Spleen (tissue), 11 donors: ENCODE data around the gene MRC2. TPM values are rescaled to one million over a fixed set of nuclear protein-coding genes. Genes with fewer than 3 reads are reported as not detected.

Experiments used
- DNase-seq: peaks from one replicate; pipeline ENCODE4 v3.0.0-alpha.2; 2020
- H3K27ac ChIP-seq, 8 donors: fragments of 200-600 bp; sonication (generic) in 7 of 8; 1 replicate in 4 of 8; 2 replicates in 4 of 8; pipeline versions ENCODE4 v1.5.0 to v1.8.0; 2016 to 2021; ENCODE audit warnings: inconsistent platforms in 4 of 8, mild to moderate bottlenecking in 4 of 8, moderate library complexity in 1 of 8
- H3K27me3 ChIP-seq, 7 donors: fragments of 200-600 bp; sonication (generic) in 6 of 7; replicated peaks in 1 of 7; 1 replicate in 4 of 7; 2 replicates in 3 of 7; pipeline versions ENCODE4 v1.5.0 to v1.8.0; 2016 to 2021; ENCODE audit warnings: inconsistent platforms in 3 of 7, mild to moderate bottlenecking in 1 of 7
- H3K36me3 ChIP-seq, 6 donors: fragments of 200-600 bp; sonication (generic) in 5 of 6; 1 replicate in 4 of 6; 2 replicates in 2 of 6; pipeline versions ENCODE4 v1.5.0 to v1.8.0; 2016 to 2021; ENCODE audit warnings: inconsistent platforms in 2 of 6
- H3K4me1 ChIP-seq, 6 donors: fragments of 200-600 bp; sonication (generic) in 5 of 6; 1 replicate in 3 of 6; 2 replicates in 3 of 6; pipeline versions ENCODE4 v1.5.0 to v1.8.0; 2016 to 2021; ENCODE audit warnings: inconsistent platforms in 3 of 6
- H3K4me3 ChIP-seq, 8 donors: fragments of 200-600 bp; sonication (generic) in 7 of 8; 1 replicate in 4 of 8; 2 replicates in 4 of 8; pipeline versions ENCODE4 v1.5.0 to v1.8.0; 2016 to 2021; ENCODE audit warnings: inconsistent platforms in 4 of 8, mild to moderate bottlenecking in 4 of 8, moderate library complexity in 2 of 8
- H3K9me3 ChIP-seq, 8 donors: fragments of 200-600 bp; sonication (generic) in 7 of 8; 1 replicate in 4 of 8; 2 replicates in 4 of 8; pipeline versions ENCODE4 v1.5.0 to v1.8.0; 2016 to 2021; ENCODE audit warnings: inconsistent platforms in 4 of 8
- POLR2A ChIP-seq, 3 donors: fragments of 450-650 bp; IDR thresholded peaks; one replicate each; pipeline ENCODE4 v1.5.1; 2017; ENCODE audit warnings: antibody characterized with exemption in 3 of 3, mild to moderate bottlenecking in 1 of 3
- POLR2AphosphoS5 ChIP-seq, 3 donors: sonication (generic); formaldehyde crosslinking; IDR thresholded peaks; one replicate each; pipeline ENCODE4 v1.5.1; 2017; ENCODE audit warnings: antibody characterized with exemption in 3 of 3
- WGBS, 5 donors: extraction: QIAGEN DNeasy Blood & Tissue Kit in 3 of 5; methylation state at CpG; one replicate each; pipeline versions ENCODE4 v1.1.5 to v1.1.7; 2013 to 2018; 5-methylcytosine and 5-hydroxymethylcytosine counted together
- intact Hi-C: fragments of 100-400 bp; cut with DNase I; formaldehyde crosslinking; loops from one replicate; pipeline ENCODE4 v1.15.0; 2023; ENCODE audit warnings: low total_unique reads
- polyA plus RNA-seq, 3 donors: library from polyadenylated mRNA; stranded (reverse); fragments of 200-250 nt; gene quantifications; one replicate each; pipeline ENCODE4 v1.2.1, GENCODE V29; 2013
- total RNA-seq, 7 donors: library from RNA; depleted of rRNA in 3 of 7; stranded (reverse); fragments of >200 nt in 3 of 7; fragmentation: NEBNext Ultra II Directional in 4 of 7; extraction: Animal tissue kit (Norgen Biotek cat#: 25700) in 4 of 7; gene quantifications; one replicate each; pipeline versions ENCODE4 v1.1.0 to v1.2.1, GENCODE V29; 2016 to 2021
- TF ChIP-seq, protein P1 (sequence below), 11 experiments: fragments of 200-600 bp in 7 of 11; fragments of 450-650 bp in 4 of 11; sonication (generic) in 4 of 11; IDR thresholded peaks in 8 of 11; conservative IDR thresholded peaks in 3 of 11; 1 replicate in 7 of 11; 2 replicates in 4 of 11; pipeline versions ENCODE4 v1.4.0 to v1.8.0; 2016 to 2021; ENCODE audit warnings: antibody characterized with exemption in 11 of 11, inconsistent platforms in 4 of 11, mild to moderate bottlenecking in 1 of 11
- donor health status: healthy with polysubstance abuse.
- donor health status: DM: no; HTN: no; CAD: no; lungs with moderate emphysema.
- donor health status: DM: no; HTN: no; CAD: no.
- donor health status: Bipolar disorder and iron deficiency.
- donor health status: healthy.
- donor health status: DM: no; HTN: no; CAD: no.
- donor health status: DM: yes; HTN: yes; CAD: no.

The MRC2 gene
- total and polyA plus RNA-seq, 10 donors, result 4.5 to 75.1 (median 38.7) TPM

DNA sequence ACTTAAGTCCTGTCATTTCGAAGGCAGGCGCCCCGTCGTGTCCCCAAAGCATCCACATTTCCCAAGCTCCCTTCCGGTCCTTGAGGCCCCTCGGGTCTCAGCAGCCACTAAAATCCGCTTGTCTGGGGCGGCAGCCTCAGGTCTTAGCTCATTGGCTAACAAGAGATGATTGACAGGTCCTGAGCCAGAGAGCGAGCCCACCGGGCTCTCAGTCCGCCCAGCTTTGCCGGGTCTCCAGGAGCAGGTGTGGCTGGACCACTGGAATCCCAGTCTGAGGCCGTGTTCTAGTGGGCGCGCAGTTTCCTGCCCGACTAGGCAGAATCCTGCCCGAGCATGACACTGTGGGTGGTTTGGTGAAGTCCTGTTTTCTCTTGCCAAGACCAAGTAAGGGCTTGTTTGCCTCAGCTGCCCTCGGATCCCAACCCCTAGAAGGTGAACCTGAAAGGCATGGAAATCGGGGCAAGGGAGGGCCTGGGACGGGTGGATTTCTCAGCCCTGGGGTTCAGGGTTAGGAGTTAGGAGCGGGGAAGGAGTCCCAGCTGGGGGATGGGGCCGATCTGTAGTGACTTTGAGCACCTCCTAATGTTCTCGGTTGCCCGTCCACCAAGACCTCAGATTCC lies 42.8 kb downstream of the MRC2 start:
- no peak overlapping the region for H3K27ac ChIP-seq
- no peak for DNase-seq

DNA sequence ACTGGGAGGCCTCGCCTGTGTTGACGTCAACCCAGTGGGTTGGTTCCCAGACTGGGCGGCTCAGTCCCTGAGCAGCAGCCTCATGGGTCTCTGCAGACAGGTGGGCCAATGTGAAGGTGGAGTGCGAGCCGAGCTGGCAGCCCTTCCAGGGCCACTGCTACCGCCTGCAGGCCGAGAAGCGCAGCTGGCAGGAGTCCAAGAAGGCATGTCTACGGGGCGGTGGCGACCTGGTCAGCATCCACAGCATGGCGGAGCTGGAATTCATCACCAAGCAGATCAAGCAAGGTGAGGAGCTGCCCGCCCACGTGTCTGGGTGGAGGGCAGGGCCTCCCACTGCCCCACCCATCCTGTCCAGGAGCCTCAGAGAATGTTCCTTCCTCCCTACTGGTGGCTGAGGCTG lies 44.1 kb downstream of the MRC2 start:
- Histone ChIP-seq H3K27me3 (peaks cover 0 to 5% (median 0%) of the 10 kb centered on the region in 7 donors), H3K4me3 (no peak overlapping the region), H3K27ac (no peak overlapping the region), H3K36me3 (peaks cover 0 to 29% (median 0%) of the 10 kb centered on the region in 6 donors), H3K9me3 (no peaks in the 10 kb centered on the region), H3K4me1 (no peaks in the 10 kb centered on the region)
- intact Hi-C loops, result no loop called here
- no peak for DNase-seq
- WGBS, 5 donors, result 65 to 85% (median 75%) methylated on average over 14 of the region's 14 CpGs
- TF ChIP-seq POLR2AphosphoS5 (IDR thresholded peaks at IDR 0.05), result no peak
- TF ChIP-seq POLR2A (IDR thresholded peaks at IDR 0.05), result no peak
- TF ChIP-seq, protein P1, sequence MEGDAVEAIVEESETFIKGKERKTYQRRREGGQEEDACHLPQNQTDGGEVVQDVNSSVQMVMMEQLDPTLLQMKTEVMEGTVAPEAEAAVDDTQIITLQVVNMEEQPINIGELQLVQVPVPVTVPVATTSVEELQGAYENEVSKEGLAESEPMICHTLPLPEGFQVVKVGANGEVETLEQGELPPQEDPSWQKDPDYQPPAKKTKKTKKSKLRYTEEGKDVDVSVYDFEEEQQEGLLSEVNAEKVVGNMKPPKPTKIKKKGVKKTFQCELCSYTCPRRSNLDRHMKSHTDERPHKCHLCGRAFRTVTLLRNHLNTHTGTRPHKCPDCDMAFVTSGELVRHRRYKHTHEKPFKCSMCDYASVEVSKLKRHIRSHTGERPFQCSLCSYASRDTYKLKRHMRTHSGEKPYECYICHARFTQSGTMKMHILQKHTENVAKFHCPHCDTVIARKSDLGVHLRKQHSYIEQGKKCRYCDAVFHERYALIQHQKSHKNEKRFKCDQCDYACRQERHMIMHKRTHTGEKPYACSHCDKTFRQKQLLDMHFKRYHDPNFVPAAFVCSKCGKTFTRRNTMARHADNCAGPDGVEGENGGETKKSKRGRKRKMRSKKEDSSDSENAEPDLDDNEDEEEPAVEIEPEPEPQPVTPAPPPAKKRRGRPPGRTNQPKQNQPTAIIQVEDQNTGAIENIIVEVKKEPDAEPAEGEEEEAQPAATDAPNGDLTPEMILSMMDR (IDR thresholded peaks at IDR 0.05 in 8 of 11, conservative IDR thresholded peaks at IDR 0.05 in 3 of 11), result no peak

More for the DNA sequence above, 42.8 kb downstream of the MRC2 start:
- Histone ChIP-seq H3K4me3 (no peak overlapping the region), H3K36me3 (peaks cover 0 to 19% (median 0%) of the 10 kb centered on the region in 6 donors), H3K27me3 (peaks cover 0 to 5% (median 0%) of the 10 kb centered on the region in 7 donors), H3K9me3 (no peaks in the 10 kb centered on the region), H3K4me1 (no peaks in the 10 kb centered on the region)
- 81 to 90% (median 84%) methylated on average over 20 to 24 of the region's 24 CpGs for WGBS, 5 donors
- TF ChIP-seq POLR2AphosphoS5 (IDR thresholded peaks at IDR 0.05) (no peak), POLR2A (IDR thresholded peaks at IDR 0.05) (no peak)
- TF ChIP-seq, protein P1 (IDR thresholded peaks at IDR 0.05 in 8 of 11, conservative IDR thresholded peaks at IDR 0.05 in 3 of 11), result no peak
- intact Hi-C loops, result no loop called here

DNA sequence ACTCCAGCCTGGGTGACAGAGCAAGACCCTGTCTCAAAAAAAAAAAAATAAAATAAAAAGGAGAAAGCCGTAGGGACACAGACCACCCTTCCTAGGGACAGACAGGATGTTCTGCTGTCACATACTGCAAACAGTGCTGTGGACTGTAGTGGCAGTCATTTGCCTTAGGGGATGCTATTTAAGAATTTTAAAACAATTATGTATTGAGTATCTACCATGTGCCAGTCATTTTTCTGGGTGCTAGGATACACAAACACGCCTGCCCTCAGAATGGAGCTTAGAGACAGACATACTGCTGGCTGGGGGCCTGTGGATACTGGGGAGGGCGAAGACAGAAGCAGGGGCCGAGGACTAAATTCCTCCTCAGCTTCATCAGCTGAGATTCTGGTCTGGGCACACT lies 45.5 kb downstream of the MRC2 start:
- Histone ChIP-seq H3K36me3 (peaks cover 0 to 22% (median 0%) of the 10 kb centered on the region in 6 donors), H3K27ac (no peak overlapping the region), H3K4me1 (no peaks in the 10 kb centered on the region), H3K4me3 (no peak overlapping the region), H3K9me3 (no peaks in the 10 kb centered on the region), H3K27me3 (peaks cover 0 to 5% (median 0%) of the 10 kb centered on the region in 7 donors)
- DNase-seq, result peak; percentile 20
- 84 to 93% (median 90%) methylated on average over 4 of the region's 4 CpGs for WGBS, 5 donors
- TF ChIP-seq POLR2A (IDR thresholded peaks at IDR 0.05), result no peak
- no peak for TF ChIP-seq POLR2AphosphoS5 (IDR thresholded peaks at IDR 0.05)
- intact Hi-C loops, result no loop called here

DNA sequence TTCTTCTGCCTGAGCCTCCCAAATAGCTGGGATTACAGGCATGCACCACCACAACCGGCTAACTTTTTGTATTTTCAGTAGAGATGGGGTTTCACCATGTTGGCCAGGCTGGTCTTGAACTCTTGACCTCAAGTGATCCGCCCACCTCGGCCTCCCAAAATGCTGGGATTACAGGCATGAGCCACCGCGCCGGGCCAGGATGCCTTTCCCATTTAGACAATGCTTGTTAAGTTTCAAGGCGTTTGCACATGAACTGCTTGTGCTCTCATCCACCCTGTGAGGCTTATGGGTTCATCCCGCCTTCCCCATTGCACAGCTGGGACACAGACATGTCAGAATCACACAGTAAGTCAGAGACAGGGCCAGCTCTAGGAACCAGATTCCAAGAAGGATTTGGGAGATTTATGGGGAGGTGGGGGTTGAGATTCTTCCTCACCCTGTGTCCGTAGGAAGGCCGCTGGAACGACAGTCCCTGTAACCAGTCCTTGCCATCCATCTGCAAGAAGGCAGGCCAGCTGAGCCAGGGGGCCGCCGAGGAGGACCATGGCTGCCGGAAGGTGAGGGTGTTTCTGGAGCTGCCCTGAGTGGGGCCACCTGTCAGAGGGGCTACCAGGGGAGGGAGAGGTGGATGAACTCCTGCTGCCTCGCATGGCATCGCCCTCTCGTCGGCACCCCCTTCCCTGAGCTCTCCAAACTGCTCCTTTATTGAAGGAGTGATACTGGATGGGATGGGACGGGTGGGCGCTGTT lies 46.3 kb downstream of the MRC2 start:
- peak; percentile 12 for DNase-seq
- no peaks in the 10 kb centered on the region for H3K9me3 ChIP-seq
- peaks cover 0 to 28% (median 0%) of the 10 kb centered on the region in 6 donors for H3K36me3 ChIP-seq
- no peak overlapping the region for H3K27ac ChIP-seq
- WGBS, 5 donors, result 86 to 95% (median 90%) methylated on average over 17 to 20 of the region's 20 CpGs
- H3K4me1 ChIP-seq, result no peaks in the 10 kb centered on the region
- TF ChIP-seq, protein P1 (IDR thresholded peaks at IDR 0.05 in 8 of 11, conservative IDR thresholded peaks at IDR 0.05 in 3 of 11), result no peak
- TF ChIP-seq POLR2AphosphoS5 (IDR thresholded peaks at IDR 0.05) (no peak), POLR2A (IDR thresholded peaks at IDR 0.05) (no peak)
- no peak overlapping the region for H3K4me3 ChIP-seq
- peaks cover 0 to 5% (median 0%) of the 10 kb centered on the region in 7 donors for H3K27me3 ChIP-seq
- intact Hi-C loops, result no loop called here
